ENCODE measurements around the gene PKP3. TPM values are rescaled to one million over a fixed set of nuclear protein-coding genes. Genes with fewer than 3 reads are reported as not detected.
"Not testable (repeated sequence)": the region's sequence is repeated elsewhere in the genome, so short reads cannot be mapped to it uniquely, and the experiment has no call there.

Gene PKP3
- polyA plus RNA-seq, 3 donors: 1.0 to 15.4 (median 3.4) TPM

GRCh38 chr11:416051-416756, 22.2 kb downstream of the PKP3 start:
- H3K27ac ChIP-seq (ENCODE audit: low read depth, low read length): no peak overlapping the region
- WGBS, 3 donors: 7 to 9% (median 9%) methylated on average over 42 to 45 of the region's 45 CpGs

- 2% methylated on average over 46 to 97 of the region's 97 CpGs for WGBS, 3 donors
- no peak overlapping the region for H3K27ac ChIP-seq (ENCODE audit: low read depth, low read length)
Observed at GRCh38 chr11:416757-417621, 23.0 kb downstream of the PKP3 start.

GRCh38 chr11:417652-418342, 23.8 kb downstream of the PKP3 start:
- 57 to 68% (median 60%) methylated on average over 19 of the region's 19 CpGs for WGBS, 3 donors
- no peak overlapping the region for H3K27ac ChIP-seq (ENCODE audit: low read depth, low read length)

GRCh38 chr11:418343-419247, 24.6 kb downstream of the PKP3 start:
- H3K27ac ChIP-seq (ENCODE audit: low read depth, low read length): no peak overlapping the region
- 85 to 94% (median 86%) methylated on average over 29 to 30 of the region's 30 CpGs for WGBS, 3 donors

- 81 to 89% (median 86%) methylated on average over 20 of the region's 20 CpGs for WGBS, 3 donors
- H3K27ac ChIP-seq (ENCODE audit: low read depth, low read length): no peak overlapping the region
Observed at GRCh38 chr11:419248-420005, 25.4 kb downstream of the PKP3 start.

GRCh38 chr11:420054-420910, 26.3 kb downstream of the PKP3 start:
- whole genome bisulfite sequencing, 3 donors: 60 to 68% (median 60%) methylated on average over 70 to 71 of the region's 71 CpGs

GRCh38 chr11:420911-421321, 26.9 kb downstream of the PKP3 start:
- 79 to 90% (median 89%) methylated on average over 21 of the region's 21 CpGs for WGBS, 3 donors
- no peak overlapping the region for H3K27ac ChIP-seq (ENCODE audit: low read depth, low read length)

More at GRCh38 chr11:420054-420910, 26.3 kb downstream of the PKP3 start:
- no peak overlapping the region for H3K27ac ChIP-seq (ENCODE audit: low read depth, low read length)

- no peak overlapping the region for H3K27ac ChIP-seq (ENCODE audit: low read depth, low read length)
- WGBS, 3 donors: 82 to 85% (median 84%) methylated on average over 10 of the region's 10 CpGs
Observed at GRCh38 chr11:422249-422656, 28.2 kb downstream of the PKP3 start.

GRCh38 chr11:424232-424631, 30.2 kb downstream of the PKP3 start:
- no peak overlapping the region for H3K27ac ChIP-seq (ENCODE audit: low read depth, low read length)
- 90 to 92% (median 90%) methylated on average over 4 of the region's 4 CpGs for WGBS, 3 donors

- 56 to 76% (median 58%) methylated on average over 22 to 33 of the region's 45 CpGs for WGBS, 3 donors
- H3K27ac ChIP-seq (ENCODE audit: low read depth, low read length): not testable (repeated sequence)
Observed at GRCh38 chr11:424766-425165, 30.8 kb downstream of the PKP3 start.

- 68 to 78% (median 73%) methylated on average over 4 of the region's 4 CpGs for WGBS, 3 donors
- no peak overlapping the region for H3K27ac ChIP-seq (ENCODE audit: low read depth, low read length)
Observed at GRCh38 chr11:425301-425700, 31.3 kb downstream of the PKP3 start.

- H3K27ac ChIP-seq (ENCODE audit: low read depth, low read length): no peak overlapping the region
Observed at GRCh38 chr11:426851-427250, 32.8 kb downstream of the PKP3 start.

GRCh38 chr11:428295-428694, 34.3 kb downstream of the PKP3 start:
- WGBS, 3 donors: 91 to 95% (median 92%) methylated on average over 24 of the region's 24 CpGs
- H3K27ac ChIP-seq (ENCODE audit: low read depth, low read length): no peak overlapping the region

More at GRCh38 chr11:426851-427250, 32.8 kb downstream of the PKP3 start:
- WGBS, 3 donors: 87 to 92% (median 88%) methylated on average over 8 of the region's 8 CpGs

- WGBS, 3 donors: 89 to 94% (median 90%) methylated on average over 26 to 27 of the region's 27 CpGs
Observed at GRCh38 chr11:429391-429790, 35.4 kb downstream of the PKP3 start.

GRCh38 chr11:429931-430456, 36.0 kb downstream of the PKP3 start:
- 56 to 63% (median 60%) methylated on average over 22 to 25 of the region's 25 CpGs for WGBS, 3 donors
- H3K27ac ChIP-seq (ENCODE audit: low read depth, low read length): no peak overlapping the region

More at GRCh38 chr11:429391-429790, 35.4 kb downstream of the PKP3 start:
- H3K27ac ChIP-seq (ENCODE audit: low read depth, low read length): no peak overlapping the region

GRCh38 chr11:431921-432320, 37.9 kb downstream of the PKP3 start:
- 92 to 94% (median 92%) methylated on average over 13 of the region's 13 CpGs for WGBS, 3 donors
- no peak overlapping the region for H3K27ac ChIP-seq (ENCODE audit: low read depth, low read length)
